Mesenchymal stem cell (in vitro differentiated cells and primary cell): Measurements from ENCODE around the gene ZDBF2.

Source experiments
- DNase-seq: peaks from one replicate; pipeline ENCODE4 v3.0.0-alpha.2; 2013
- H2AFZ ChIP-seq: one replicate; pipeline ENCODE4 v1.6.1; 2013; ENCODE audit warnings: low read depth, mild to moderate bottlenecking, control low read depth, inconsistent platforms, low read length, moderate library complexity
- H2AK5ac ChIP-seq: 2 replicates; pipeline ENCODE4 v1.6.1; 2013; ENCODE audit warnings: low read length, moderate library complexity, mild to moderate bottlenecking, inconsistent platforms; ENCODE audit not compliant: severe bottlenecking
- H2BK120ac ChIP-seq: one replicate; pipeline ENCODE4 v1.6.1; 2013; ENCODE audit warnings: low read depth, mild to moderate bottlenecking, inconsistent platforms, low read length, moderate library complexity
- H2BK12ac ChIP-seq, 2 experiments: one replicate each; pipeline ENCODE4 v1.6.1; 2013; ENCODE audit warnings: inconsistent platforms in 2 of 2, low read length in 2 of 2, mild to moderate bottlenecking in 2 of 2, moderate library complexity in 2 of 2, control low read depth in 1 of 2
- H2BK15ac ChIP-seq: one replicate; pipeline ENCODE4 v1.6.1; 2013; ENCODE audit warnings: mild to moderate bottlenecking, low read depth, inconsistent platforms; ENCODE audit not compliant: poor library complexity, severe bottlenecking
- H2BK5ac ChIP-seq: 2 replicates; pipeline ENCODE4 v1.6.1; 2013; ENCODE audit warnings: low read depth, mild to moderate bottlenecking, low read length, control low read depth, inconsistent platforms; ENCODE audit not compliant: poor library complexity, severe bottlenecking
- H3K14ac ChIP-seq, 2 experiments: one replicate each; pipeline ENCODE4 v1.6.1; 2013; ENCODE audit warnings: inconsistent platforms in 2 of 2, low read length in 2 of 2, control low read depth in 1 of 2, mild to moderate bottlenecking in 1 of 2, moderate library complexity in 1 of 2
- H3K18ac ChIP-seq, 2 experiments: one replicate each; pipeline ENCODE4 v1.6.1; 2013; ENCODE audit warnings: inconsistent platforms in 2 of 2, low read length in 2 of 2, control low read depth in 1 of 2, low read depth in 1 of 2, mild to moderate bottlenecking in 1 of 2
- H3K23ac ChIP-seq, 2 experiments: one replicate each; pipeline ENCODE4 v1.6.1; 2013; ENCODE audit warnings: inconsistent platforms in 2 of 2, low read length in 2 of 2, mild to moderate bottlenecking in 2 of 2, moderate library complexity in 2 of 2, control low read depth in 1 of 2
- H3K27ac ChIP-seq: 2 replicates; pipeline ENCODE4 v1.5.1; 2013; ENCODE audit warnings: mild to moderate bottlenecking, moderate library complexity, low read length, control low read depth, inconsistent platforms; ENCODE audit not compliant: poor library complexity, severe bottlenecking
- H3K27me3 ChIP-seq, 2 experiments: 2 replicates each; pipeline versions ENCODE4 v1.6.1 to v1.7.0; 2013; ENCODE audit warnings: low read length in 2 of 2, mild to moderate bottlenecking in 2 of 2, moderate library complexity in 2 of 2, control low read depth in 1 of 2, inconsistent platforms in 1 of 2; ENCODE audit not compliant: control insufficient read depth in 1 of 2, insufficient read depth in 1 of 2
- H3K36me3 ChIP-seq, 2 experiments: 2 replicates each; pipeline versions ENCODE4 v1.6.1 to v1.7.0; 2013; ENCODE audit warnings: low read length in 2 of 2, control low read depth in 1 of 2, inconsistent platforms in 1 of 2, low read depth in 1 of 2, mild to moderate bottlenecking in 1 of 2; ENCODE audit not compliant: insufficient read depth in 2 of 2, control insufficient read depth in 1 of 2
- H3K4ac ChIP-seq, 2 experiments: one replicate each; pipeline ENCODE4 v1.6.1; 2013; ENCODE audit warnings: inconsistent platforms in 2 of 2, low read length in 2 of 2, mild to moderate bottlenecking in 2 of 2, moderate library complexity in 2 of 2, control low read depth in 1 of 2, low read depth in 1 of 2
- H3K4me1 ChIP-seq: 2 replicates; pipeline ENCODE4 v1.6.1; 2013; ENCODE audit warnings: low read depth, low read length, control low read depth; ENCODE audit not compliant: control insufficient read depth, insufficient read depth
- H3K4me2 ChIP-seq: 2 replicates; pipeline ENCODE4 v1.6.1; 2013; ENCODE audit warnings: low read length, mild to moderate bottlenecking, inconsistent platforms; ENCODE audit not compliant: poor library complexity, severe bottlenecking
- H3K4me3 ChIP-seq, 2 experiments: 2 replicates each; pipeline versions ENCODE4 v1.5.1 to v1.7.0; 2013; ENCODE audit warnings: low read length in 2 of 2, mild to moderate bottlenecking in 2 of 2, control low read depth in 1 of 2, low read depth in 1 of 2; ENCODE audit not compliant: insufficient read depth in 1 of 2
- H3K79me1 ChIP-seq: replicated peaks from 2 replicates; pipeline ENCODE4 v1.6.1; 2013; ENCODE audit warnings: mild to moderate bottlenecking, control low read depth, low read length, inconsistent platforms; ENCODE audit not compliant: poor library complexity, severe bottlenecking
- H3K9ac ChIP-seq: 2 replicates; pipeline ENCODE4 v1.7.0; 2013; ENCODE audit warnings: mild to moderate bottlenecking, low read length, moderate library complexity
- H3K9me3 ChIP-seq: 2 replicates; pipeline ENCODE4 v1.7.0; 2013; ENCODE audit warnings: mild to moderate bottlenecking, low read length; ENCODE audit not compliant: control insufficient read depth
- H4K8ac ChIP-seq: one replicate; pipeline ENCODE4 v1.6.1; 2013; ENCODE audit warnings: inconsistent platforms, mild to moderate bottlenecking, low read length, moderate library complexity
- H4K91ac ChIP-seq: one replicate; pipeline ENCODE4 v1.6.1; 2013; ENCODE audit warnings: mild to moderate bottlenecking, low read length, inconsistent platforms
- WGBS: methylation state at CpG from one replicate; pipeline ENCODE4 v1.1.7; 2013; ENCODE audit warnings: mixed read lengths; 5-methylcytosine and 5-hydroxymethylcytosine counted together

Gene ZDBF2

DNA sequence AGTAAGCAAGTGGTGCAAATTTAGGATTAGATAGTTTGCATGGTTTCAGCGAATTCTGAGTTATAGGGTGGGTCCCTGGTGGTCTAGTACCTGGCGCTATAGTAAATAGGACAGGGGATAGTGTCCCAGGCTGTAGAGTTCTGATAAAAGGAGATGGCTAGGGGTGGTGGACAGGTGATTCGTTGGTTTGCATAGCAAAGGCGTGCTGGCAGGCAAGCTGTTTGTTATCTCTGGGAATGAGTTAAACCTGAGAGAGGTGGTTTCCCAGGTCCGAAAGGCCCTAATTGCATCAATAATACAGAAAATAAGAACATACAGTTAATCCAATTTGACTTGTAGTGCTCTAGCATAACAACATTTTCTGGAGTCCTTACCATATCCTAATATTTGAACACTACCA lies 6.9 kb upstream of the ZDBF2 start:
- no peak for DNase-seq
- Histone ChIP-seq H2BK15ac (no peak overlapping the region), H3K27ac (no peak overlapping the region)

DNA sequence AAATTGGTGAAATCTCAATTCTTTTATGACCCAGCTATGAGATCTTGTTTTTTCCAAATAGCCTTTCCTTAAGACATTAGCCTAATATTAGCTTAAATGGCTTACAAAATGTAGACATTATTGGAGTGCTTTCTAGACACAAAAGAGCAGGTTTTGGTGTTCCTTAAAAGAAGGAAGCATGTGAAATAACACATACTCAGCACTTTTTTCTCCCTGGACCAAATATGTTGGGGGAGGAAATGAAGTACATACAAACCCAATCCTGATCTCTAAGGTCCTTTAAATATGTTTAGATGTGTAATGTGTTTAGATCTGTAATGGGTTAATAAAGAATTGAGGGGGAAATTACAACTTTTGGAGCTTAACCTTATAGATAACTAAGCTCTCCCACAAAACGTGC lies 3.4 kb upstream of the ZDBF2 start:
- Histone ChIP-seq H2BK5ac (no peak overlapping the region), H3K18ac (no peak overlapping the region), H2BK12ac (no peak overlapping the region), H4K91ac (no peak overlapping the region), H2AK5ac (no peak overlapping the region), H3K4me3 (no peak overlapping the region), H3K79me1 (peaks cover 2% of the 10 kb centered on the region), H3K36me3 (no peaks in the 10 kb centered on the region), H2BK15ac (no peak overlapping the region), H2AFZ (no peak overlapping the region), H3K27me3 (peaks cover 44 to 75% of the 10 kb centered on the region in 2 experiments), H3K4me1 (peaks cover 3% of the 10 kb centered on the region), H3K23ac (no peak overlapping the region), H3K14ac (no peak overlapping the region), H3K27ac (no peak overlapping the region), H3K9ac (no peak overlapping the region), H3K4me2 (no peak overlapping the region), H3K9me3 (no peaks in the 10 kb centered on the region), H3K4ac (no peak overlapping the region), H4K8ac (no peak overlapping the region), H2BK120ac (no peak overlapping the region)
- no peak for DNase-seq
- WGBS = 40% methylated on average over 1 of the region's 1 CpG

More for the DNA sequence above, 6.9 kb upstream of the ZDBF2 start:
- H3K18ac ChIP-seq = no peak overlapping the region
- no peak overlapping the region for H3K9ac ChIP-seq
- H2AFZ ChIP-seq = no peak overlapping the region
- no peaks in the 10 kb centered on the region for H3K36me3 ChIP-seq
- peaks cover 64 to 81% of the 10 kb centered on the region in 2 experiments for H3K27me3 ChIP-seq
- no peaks in the 10 kb centered on the region for H3K79me1 ChIP-seq
- no peak overlapping the region for H3K4ac ChIP-seq
- no peaks in the 10 kb centered on the region for H3K9me3 ChIP-seq
- H3K4me3 ChIP-seq = no peak overlapping the region
- H4K8ac ChIP-seq = no peak overlapping the region
- no peak overlapping the region for H3K23ac ChIP-seq
- no peaks in the 10 kb centered on the region for H3K4me1 ChIP-seq
- H2BK5ac ChIP-seq = no peak overlapping the region
- WGBS = 38% methylated on average over 3 of the region's 5 CpGs
- no peak overlapping the region for H2BK12ac ChIP-seq
- no peak overlapping the region for H2AK5ac ChIP-seq
- H3K14ac ChIP-seq = no peak overlapping the region
- no peak overlapping the region for H2BK120ac ChIP-seq
- no peak overlapping the region for H4K91ac ChIP-seq
- no peak overlapping the region for H3K4me2 ChIP-seq

DNA sequence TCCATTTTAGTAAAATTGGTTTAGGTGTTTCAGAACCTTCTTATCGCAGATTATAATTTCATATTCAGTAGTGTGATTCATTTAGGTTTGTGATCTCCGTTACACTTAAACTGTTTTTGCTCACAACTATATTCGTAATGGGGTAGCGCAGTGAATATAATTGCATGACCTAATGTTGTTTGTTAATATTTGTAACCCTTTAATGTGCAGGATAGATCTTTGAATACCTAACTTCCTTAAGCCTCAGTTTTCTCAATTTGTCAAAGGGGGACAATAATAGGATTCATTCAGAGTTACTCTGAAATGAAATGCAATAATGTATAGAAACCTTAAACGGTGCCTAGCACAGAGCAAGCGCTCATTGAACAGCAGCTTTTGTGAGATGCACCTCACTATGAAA lies 558 bp upstream of the ZDBF2 start:
- H4K91ac ChIP-seq = no peak overlapping the region
- no peak overlapping the region for H2BK120ac ChIP-seq
- no peak overlapping the region for H2AK5ac ChIP-seq
- H3K14ac ChIP-seq = no peak overlapping the region
- no peak overlapping the region for H2BK15ac ChIP-seq
- H3K36me3 ChIP-seq = no peaks in the 10 kb centered on the region
- no peak overlapping the region for H3K18ac ChIP-seq
- H2AFZ ChIP-seq = no peak overlapping the region
- H3K27me3 ChIP-seq = peaks cover 26 to 60% of the 10 kb centered on the region in 2 experiments
- no peak for DNase-seq
- peaks cover 2% of the 10 kb centered on the region for H3K79me1 ChIP-seq
- 9% methylated on average over 3 of the region's 6 CpGs for WGBS
- no peak overlapping the region for H3K4ac ChIP-seq
- H3K4me3 ChIP-seq = peak overlapping the region in 1 of 2 experiments; percentile 81
- H3K9ac ChIP-seq = peak overlapping the region; percentile 92
- no peak overlapping the region for H2BK5ac ChIP-seq
- no peak overlapping the region for H2BK12ac ChIP-seq
- no peak overlapping the region for H4K8ac ChIP-seq
- H3K4me2 ChIP-seq = peak overlapping the region; percentile 66
- no peak overlapping the region for H3K23ac ChIP-seq
- no peaks in the 10 kb centered on the region for H3K9me3 ChIP-seq
- H3K4me1 ChIP-seq = peaks cover 3% of the 10 kb centered on the region
- H3K27ac ChIP-seq = no peak overlapping the region

DNA sequence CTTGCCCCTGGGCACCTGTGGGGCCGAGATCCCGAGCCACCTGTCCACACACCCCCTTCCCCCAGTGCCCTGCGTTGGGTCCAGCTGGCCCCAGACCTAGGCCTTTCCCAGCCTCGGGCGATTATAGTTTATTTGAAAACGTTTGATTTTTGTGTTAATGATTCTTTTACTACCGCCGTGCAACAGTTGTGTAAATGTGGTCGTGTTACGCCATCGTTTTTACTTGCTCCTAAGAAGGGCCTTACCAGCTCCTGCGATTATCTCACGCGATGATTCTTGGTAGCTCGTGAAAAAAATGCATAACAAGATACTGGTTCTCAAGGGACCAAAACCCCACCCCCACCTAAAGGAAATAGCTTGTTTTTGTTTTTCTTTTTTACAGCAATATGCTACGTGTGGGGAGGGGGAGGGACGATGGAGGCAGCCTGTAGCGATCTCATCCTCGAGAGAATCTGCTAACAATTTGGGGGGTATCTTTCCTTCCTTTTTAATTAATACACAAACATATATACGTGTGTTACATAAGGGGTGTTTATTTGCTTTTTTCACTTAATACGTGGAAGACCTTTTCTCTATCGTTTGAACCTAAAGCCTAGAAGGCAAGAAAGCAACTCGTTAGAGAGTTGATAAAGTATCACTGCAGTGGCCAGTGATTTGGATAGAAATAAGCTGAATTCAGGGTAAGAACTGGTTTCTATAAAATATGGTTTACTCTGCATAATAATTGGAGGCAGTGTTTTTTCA lies 1.0 kb downstream of the ZDBF2 start:
- no peak overlapping the region for H2BK15ac ChIP-seq
- no peaks in the 10 kb centered on the region for H3K36me3 ChIP-seq
- peak overlapping the region; percentile 92 for H3K9ac ChIP-seq
- H2BK12ac ChIP-seq = no peak overlapping the region
- no peak overlapping the region for H2BK5ac ChIP-seq
- H3K79me1 ChIP-seq = peaks cover 3% of the 10 kb centered on the region
- H2BK120ac ChIP-seq = no peak overlapping the region
- H3K9me3 ChIP-seq = no peaks in the 10 kb centered on the region
- H3K14ac ChIP-seq = peak overlapping the region in 1 of 2 experiments; percentile 44
- no peak overlapping the region for H3K27ac ChIP-seq
- H3K4me2 ChIP-seq = peak overlapping the region; percentile 66
- H4K91ac ChIP-seq = no peak overlapping the region
- peak overlapping the region in 1 of 2 experiments; percentile 83 for H3K23ac ChIP-seq
- H3K27me3 ChIP-seq = peaks cover 22 to 54% of the 10 kb centered on the region in 2 experiments
- DNase-seq = peak; percentile 82
- peaks cover 3% of the 10 kb centered on the region for H3K4me1 ChIP-seq
- peak overlapping the region in 1 of 2 experiments; percentile 75 for H3K18ac ChIP-seq
- no peak overlapping the region for H2AK5ac ChIP-seq
- no peak overlapping the region for H2AFZ ChIP-seq
- H3K4me3 ChIP-seq = peak overlapping the region; percentile 81
- peak overlapping the region; percentile 20 to 32 for H3K4ac ChIP-seq
- under 1% methylated on average over 10 of the region's 23 CpGs for WGBS
- H4K8ac ChIP-seq = no peak overlapping the region
